Tibial artery (tissue), 4 donors: Measurements from ENCODE around the gene DDX51.

ENCODE experiments used
- DNase-seq, 2 donors: peaks; one replicate each; pipeline ENCODE4 v3.0.0-alpha.2; 2019
- H3K27ac ChIP-seq, 2 donors: fragments of 200-600 bp; sonication (generic) in 1 of 2; 1 replicate in 1 of 2; 2 replicates in 1 of 2; pipeline ENCODE4 v1.5.1; 2018 to 2019; ENCODE audit warnings: mild to moderate bottlenecking in 1 of 2
- H3K27me3 ChIP-seq, 2 donors: fragments of 200-600 bp; sonication (generic) in 1 of 2; one replicate each; pipeline versions ENCODE4 v1.5.1 to v1.6.0; 2016 to 2019
- H3K36me3 ChIP-seq, 3 donors: fragments of 200-600 bp; sonication (generic) in 2 of 3; one replicate each; pipeline ENCODE4 v1.5.1; 2016 to 2019; ENCODE audit warnings: mild to moderate bottlenecking in 2 of 3
- H3K4me1 ChIP-seq, 4 donors: fragments of 200-600 bp; sonication (generic) in 2 of 4; 1 replicate in 3 of 4; 2 replicates in 1 of 4; pipeline ENCODE4 v1.5.1; 2016 to 2019
- H3K4me3 ChIP-seq, 2 donors: fragments of 200-600 bp; sonication (generic) in 1 of 2; 1 replicate in 1 of 2; 2 replicates in 1 of 2; pipeline ENCODE4 v1.5.1; 2018 to 2019; ENCODE audit warnings: mild to moderate bottlenecking in 2 of 2
- H3K9me3 ChIP-seq, 3 donors: fragments of 200-600 bp; sonication (generic) in 1 of 3; one replicate each; pipeline ENCODE4 v1.5.1; 2016 to 2019
- CTCF ChIP-seq, 2 experiments: fragments of 200-600 bp in 1 of 2; fragments of 450-650 bp in 1 of 2; IDR thresholded peaks; one replicate each; pipeline ENCODE4 v1.5.1; 2017 to 2019; ENCODE audit warnings: antibody characterized with exemption in 2 of 2, mild to moderate bottlenecking in 1 of 2, moderate library complexity in 1 of 2
- intact Hi-C: fragments of 100-400 bp; cut with DNase I; formaldehyde crosslinking; loops from one replicate; pipeline ENCODE4 v1.15.0; 2023; ENCODE audit warnings: low total_unique reads

Gene DDX51

GRCh38 chr12:132127041-132127440 is 17.1 kb downstream of the DDX51 start:
- intact Hi-C loops = no loop called here
- Histone ChIP-seq H3K27ac (no peak overlapping the region), H3K27me3 (no peaks in the 10 kb centered on the region), H3K9me3 (no peaks in the 10 kb centered on the region), H3K4me3 (no peak overlapping the region), H3K36me3 (peaks cover 43 to 78% (median 58%) of the 10 kb centered on the region in 3 donors), H3K4me1 (no peaks in the 10 kb centered on the region)
- no peak for TF ChIP-seq CTCF (IDR thresholded peaks at IDR 0.05)
- DNase-seq = peak in 1 of 2 donors; percentile 32

GRCh38 chr12:132125736-132126135 is 18.4 kb downstream of the DDX51 start:
- Histone ChIP-seq H3K4me1 (no peaks in the 10 kb centered on the region), H3K9me3 (no peaks in the 10 kb centered on the region), H3K36me3 (peaks cover 52 to 91% (median 71%) of the 10 kb centered on the region in 3 donors), H3K27me3 (no peaks in the 10 kb centered on the region), H3K27ac (no peak overlapping the region), H3K4me3 (no peak overlapping the region)
- intact Hi-C loops = no loop called here
- DNase-seq = peak in 1 of 2 donors; percentile 40
- TF ChIP-seq CTCF (IDR thresholded peaks at IDR 0.05) = no peak

- H3K4me1 ChIP-seq = no peaks in the 10 kb centered on the region
- H3K4me3 ChIP-seq = no peak overlapping the region
- no peaks in the 10 kb centered on the region for H3K27me3 ChIP-seq
- H3K36me3 ChIP-seq = peaks cover 52 to 93% (median 80%) of the 10 kb centered on the region in 3 donors
- TF ChIP-seq CTCF (IDR thresholded peaks at IDR 0.05) = no peak
- H3K9me3 ChIP-seq = no peaks in the 10 kb centered on the region
- intact Hi-C loops = no loop called here
- DNase-seq = peak in 1 of 2 donors; percentile 60
- no peak overlapping the region for H3K27ac ChIP-seq
Measured at GRCh38 chr12:132124766-132125425, 19.2 kb downstream of the DDX51 start.

GRCh38 chr12:132123970-132124765 is 20.0 kb downstream of the DDX51 start:
- no peak for TF ChIP-seq CTCF (IDR thresholded peaks at IDR 0.05)
- peak in 1 of 2 donors; percentile 33 for DNase-seq
- H3K4me3 ChIP-seq = no peak overlapping the region
- H3K27me3 ChIP-seq = no peaks in the 10 kb centered on the region
- H3K36me3 ChIP-seq = peaks cover 52 to 96% (median 84%) of the 10 kb centered on the region in 3 donors
- intact Hi-C loops = no loop called here
- no peaks in the 10 kb centered on the region for H3K4me1 ChIP-seq
- no peaks in the 10 kb centered on the region for H3K9me3 ChIP-seq
- no peak overlapping the region for H3K27ac ChIP-seq

GRCh38 chr12:132121283-132121682 is 22.8 kb downstream of the DDX51 start:
- Histone ChIP-seq H3K9me3 (no peaks in the 10 kb centered on the region), H3K27ac (no peak overlapping the region), H3K4me1 (no peaks in the 10 kb centered on the region), H3K4me3 (no peak overlapping the region), H3K27me3 (no peaks in the 10 kb centered on the region), H3K36me3 (peaks cover 28 to 97% (median 87%) of the 10 kb centered on the region in 3 donors)
- intact Hi-C loops = no loop called here
- no peak for TF ChIP-seq CTCF (IDR thresholded peaks at IDR 0.05)
- no peak for DNase-seq
